PC-3 (cell line): ENCODE data around the gene IGHMBP2. TPM values are rescaled to one million over a fixed set of nuclear protein-coding genes. Genes with fewer than 3 reads are reported as not detected.
A peak's percentile ranks its signal among the peaks of the same experiment; 100 is the strongest.

Experiments
- ATAC-seq: fragments of 200-7000 bp; cut with Tn5 transposase; 2 replicates; pipeline ENCODE4 v1.9.1; 2020; ENCODE audit warnings: mild to moderate bottlenecking, moderate library complexity
- BruUV-seq: library from RNA; stranded (reverse); fragments of 400-500 nt; replicated peaks from 2 replicates; lab custom pipeline; 2021; lab: Mats Ljungman, UMichigan
- CTCF ChIA-PET: fragments of 300-600 bp; sonication (Branson Sonifier 250); formaldehyde crosslinking; loops from one replicate; lab custom pipeline; 2022; ENCODE audit warnings: antibody characterized with exemption; lab: Charles Lee
- POLR2A ChIA-PET: fragments of 300-600 bp; sonication (Branson Sonifier 250); formaldehyde crosslinking; loops from one replicate; lab custom pipeline; 2022; ENCODE audit warnings: antibody characterized with exemption; ENCODE audit not compliant: unreplicated experiment; lab: Charles Lee
- DNase-seq: peaks from one replicate; pipeline ENCODE4 v3.0.0-alpha.2; 2015
- H2AFZ ChIP-seq: fragments of 300-600 bp; sonication (generic); 2 replicates; pipeline ENCODE4 v1.6.0; 2016; ENCODE audit warnings: antibody characterized with exemption, low read length
- H3F3A ChIP-seq: fragments of 300-600 bp; sonication (generic); one replicate; pipeline ENCODE4 v1.6.0; 2017; ENCODE audit warnings: antibody characterized with exemption, low read length, control low read depth, mild to moderate bottlenecking; ENCODE audit not compliant: unreplicated experiment
- H3K27ac ChIP-seq: fragments of 300-600 bp; sonication (generic); 2 replicates; pipeline ENCODE4 v1.5.1; 2016; ENCODE audit warnings: mild to moderate bottlenecking, low read length
- H3K27me3 ChIP-seq: fragments of 300-600 bp; sonication (generic); 2 replicates; pipeline ENCODE4 v1.6.1; 2016; ENCODE audit warnings: low read length, mixed read lengths
- H3K36me3 ChIP-seq: fragments of 300-600 bp; sonication (generic); 2 replicates; pipeline ENCODE4 v1.6.1; 2016; ENCODE audit warnings: low read depth, mixed run types, low read length, mixed read lengths
- H3K4me1 ChIP-seq: fragments of 300-600 bp; sonication (generic); 2 replicates; pipeline ENCODE4 v1.5.1; 2016; ENCODE audit warnings: low read length; ENCODE audit not compliant: insufficient read depth
- H3K4me2 ChIP-seq: fragments of 300-600 bp; sonication (generic); 2 replicates; pipeline ENCODE4 v1.6.0; 2016; ENCODE audit warnings: low read length
- H3K4me3 ChIP-seq: fragments of 300-600 bp; sonication (generic); 2 replicates; pipeline ENCODE4 v1.5.1; 2016; ENCODE audit warnings: mild to moderate bottlenecking, low read length, mixed read lengths
- H3K79me2 ChIP-seq: fragments of 300-600 bp; sonication (generic); 2 replicates; pipeline ENCODE4 v1.6.1; 2017; ENCODE audit warnings: low read length, mixed read lengths
- H3K9ac ChIP-seq: fragments of 300-600 bp; sonication (generic); 2 replicates; pipeline ENCODE4 v1.6.0; 2016; ENCODE audit warnings: mild to moderate bottlenecking, low read length
- H3K9me2 ChIP-seq: fragments of 300-600 bp; sonication (generic); replicated peaks from 2 replicates; pipeline ENCODE4 v1.6.1; 2016; ENCODE audit warnings: mixed run types, low read length, mixed read lengths
- H3K9me3 ChIP-seq: fragments of 300-600 bp; sonication (generic); 2 replicates; pipeline ENCODE4 v1.6.1; 2016; ENCODE audit warnings: low read length, mixed read lengths
- H4K20me1 ChIP-seq: fragments of 300-600 bp; sonication (generic); 2 replicates; pipeline ENCODE4 v1.6.1; 2016; ENCODE audit warnings: low read length, mixed read lengths
- EZH2 ChIP-seq: fragments of 300-600 bp; sonication (generic); IDR thresholded peaks from one replicate; pipeline ENCODE4 v1.6.1; 2017; ENCODE audit warnings: antibody characterized with exemption, mild to moderate bottlenecking, low read length; ENCODE audit not compliant: unreplicated experiment
- EZH2phosphoT487 ChIP-seq: fragments of 300-600 bp; sonication (generic); IDR thresholded peaks from 2 replicates; pipeline ENCODE4 v1.6.1; 2018; ENCODE audit warnings: mild to moderate bottlenecking, antibody characterized with exemption, low read length, borderline replicate concordance
- intact Hi-C: fragments of 100-400 bp; cut with micrococcal nuclease; formaldehyde crosslinking; loops from 2 replicates; pipeline ENCODE4 v1.9.0; 2023
- total RNA-seq: library from RNA; depleted of rRNA; stranded (reverse); fragments of >200 nt; gene quantifications from 2 replicates; pipeline ENCODE4 v1.2.3, GENCODE V29; 2014
- TF ChIP-seq, protein P1 (sequence below): fragments of 300-600 bp; sonication (generic); conservative IDR thresholded peaks from 2 replicates; pipeline ENCODE4 v1.5.1; 2017; ENCODE audit warnings: antibody characterized with exemption, low read depth, mild to moderate bottlenecking, low read length

The IGHMBP2 gene
- total RNA-seq, 1 experiment from 2014 or later: 20.5 TPM

DNA sequence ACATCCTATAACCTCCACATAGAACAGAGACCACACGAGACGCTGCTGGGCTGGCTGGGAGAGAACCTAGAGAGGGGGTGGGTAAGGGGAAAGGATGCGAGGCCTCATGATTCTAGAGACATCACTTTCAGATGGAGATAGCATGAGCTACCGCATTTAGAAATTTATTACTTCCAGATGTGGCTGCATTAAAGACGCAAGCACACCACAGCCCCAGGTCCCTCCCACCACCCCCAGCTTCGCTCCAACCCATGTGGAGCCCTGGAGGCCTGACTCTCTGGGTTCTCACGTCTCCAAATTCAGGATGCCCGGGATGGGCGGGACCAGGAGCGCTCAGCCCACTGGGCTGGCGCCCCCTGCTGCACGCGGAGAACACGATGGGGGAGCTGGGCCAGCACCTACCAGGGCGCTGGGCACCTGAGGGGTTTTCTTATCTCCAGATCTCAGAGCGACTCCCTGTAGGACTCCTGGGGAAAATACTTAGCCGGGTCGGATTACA is 13.7 kb upstream of the IGHMBP2 start:
- CTCF ChIA-PET: interaction anchor here (0.6 kb wide), 1 partner anchor 55 kb away, joined by 4 read pairs; no protein-coding TSS in a partner anchor

DNA sequence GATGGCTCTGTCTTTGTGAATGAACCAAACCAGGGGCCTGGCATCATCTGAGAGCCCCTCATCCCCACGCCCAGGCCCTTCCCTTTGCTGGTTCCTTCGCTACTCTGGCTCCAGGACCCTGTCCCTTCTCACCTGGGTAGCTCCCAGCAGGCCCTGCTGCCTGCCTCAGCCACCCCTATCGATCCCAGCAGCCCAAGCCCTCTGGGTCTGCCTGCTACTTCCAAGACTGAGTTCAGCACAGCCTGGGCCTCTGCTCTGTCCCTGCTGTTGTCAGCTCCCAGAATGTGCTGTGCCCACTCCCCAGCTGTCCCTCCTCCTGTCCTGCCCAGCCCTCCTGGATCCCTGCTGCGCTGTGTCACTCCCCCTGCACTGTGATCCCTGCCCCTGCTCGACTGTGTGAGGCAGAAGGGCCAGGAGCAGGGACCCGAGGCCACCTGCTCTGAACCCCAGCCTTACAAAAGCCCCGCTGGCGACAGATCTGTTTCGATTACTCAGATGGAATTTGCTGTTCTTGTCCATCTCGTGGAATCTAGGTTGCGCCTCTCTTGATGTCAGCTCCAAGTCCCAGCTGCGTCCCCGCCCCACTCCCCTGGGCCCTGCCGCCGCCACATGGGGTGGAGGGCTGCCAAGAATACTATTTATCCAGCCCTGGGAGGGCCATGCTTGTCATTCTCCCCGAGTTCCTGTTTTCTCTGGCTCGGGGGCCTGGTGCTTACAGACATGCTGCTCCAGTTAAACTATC is 13.0 kb upstream of the IGHMBP2 start:
- Histone ChIP-seq H3K9me3 (no peaks in the 10 kb centered on the region), H3K27me3 (no peaks in the 10 kb centered on the region), H3K9me2 (no peaks in the 10 kb centered on the region), H3K36me3 (peaks cover 39% of the 10 kb centered on the region), H3K27ac (no peak overlapping the region), H3K4me3 (no peak overlapping the region), H3K4me2 (no peak overlapping the region), H3K9ac (no peak overlapping the region), H4K20me1 (no peaks in the 10 kb centered on the region), H3K4me1 (no peaks in the 10 kb centered on the region), H3F3A (no peaks in the 10 kb centered on the region), H3K79me2 (no peaks in the 10 kb centered on the region), H2AFZ (no peak overlapping the region)
- ATAC-seq: no peak
- POLR2A ChIA-PET: no interaction called here
- DNase-seq: no peak
- TF ChIP-seq, protein P1, sequence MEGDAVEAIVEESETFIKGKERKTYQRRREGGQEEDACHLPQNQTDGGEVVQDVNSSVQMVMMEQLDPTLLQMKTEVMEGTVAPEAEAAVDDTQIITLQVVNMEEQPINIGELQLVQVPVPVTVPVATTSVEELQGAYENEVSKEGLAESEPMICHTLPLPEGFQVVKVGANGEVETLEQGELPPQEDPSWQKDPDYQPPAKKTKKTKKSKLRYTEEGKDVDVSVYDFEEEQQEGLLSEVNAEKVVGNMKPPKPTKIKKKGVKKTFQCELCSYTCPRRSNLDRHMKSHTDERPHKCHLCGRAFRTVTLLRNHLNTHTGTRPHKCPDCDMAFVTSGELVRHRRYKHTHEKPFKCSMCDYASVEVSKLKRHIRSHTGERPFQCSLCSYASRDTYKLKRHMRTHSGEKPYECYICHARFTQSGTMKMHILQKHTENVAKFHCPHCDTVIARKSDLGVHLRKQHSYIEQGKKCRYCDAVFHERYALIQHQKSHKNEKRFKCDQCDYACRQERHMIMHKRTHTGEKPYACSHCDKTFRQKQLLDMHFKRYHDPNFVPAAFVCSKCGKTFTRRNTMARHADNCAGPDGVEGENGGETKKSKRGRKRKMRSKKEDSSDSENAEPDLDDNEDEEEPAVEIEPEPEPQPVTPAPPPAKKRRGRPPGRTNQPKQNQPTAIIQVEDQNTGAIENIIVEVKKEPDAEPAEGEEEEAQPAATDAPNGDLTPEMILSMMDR: no peak
- TF ChIP-seq EZH2phosphoT487: no peak
- no peak for TF ChIP-seq EZH2
- CTCF ChIA-PET: interaction anchor here (0.6 kb wide), 1 partner anchor 56 kb away, joined by 4 read pairs; no protein-coding TSS in a partner anchor
- BruUV-seq: no TSS peak
- intact Hi-C loops: no loop called here

More for the DNA sequence above, 13.7 kb upstream of the IGHMBP2 start:
- Histone ChIP-seq H2AFZ (no peak overlapping the region), H3K27me3 (no peaks in the 10 kb centered on the region), H3F3A (no peaks in the 10 kb centered on the region), H3K79me2 (no peaks in the 10 kb centered on the region), H3K36me3 (peaks cover 36% of the 10 kb centered on the region), H3K4me3 (no peak overlapping the region), H3K9me3 (no peaks in the 10 kb centered on the region), H4K20me1 (no peaks in the 10 kb centered on the region), H3K9ac (no peak overlapping the region), H3K4me2 (no peak overlapping the region), H3K27ac (no peak overlapping the region), H3K4me1 (no peaks in the 10 kb centered on the region), H3K9me2 (no peaks in the 10 kb centered on the region)
- intact Hi-C loops: no loop called here
- BruUV-seq: no TSS peak
- ATAC-seq (peak; percentile 22; the same call in 1 of the 2 replicates), DNase-seq (no peak)
- no peak for TF ChIP-seq EZH2phosphoT487
- TF ChIP-seq, protein P1: peak; percentile 68
- POLR2A ChIA-PET: no interaction called here
